GM18519 (cell line): ENCODE measurements around the gene RAI1.
"Not testable (repeated sequence)": the region's sequence is repeated elsewhere in the genome, so short reads cannot be mapped to it uniquely, and the experiment has no call there.

Experiments used
- ATAC-seq: cut with Tn5 transposase; IDR thresholded peaks from one replicate; pipeline ENCODE4 v1.9.1; 2021; ENCODE audit warnings: mild to moderate bottlenecking, moderate library complexity; ENCODE audit not compliant: unreplicated experiment, low FRiP score

RAI1 gene

GRCh38 chr17:17664064-17664452, 17.2 kb upstream of the RAI1 start:
- ATAC-seq, result no peak

- ATAC-seq, result no peak
Observed at GRCh38 chr17:17665255-17665654, 16.0 kb upstream of the RAI1 start.

DNA sequence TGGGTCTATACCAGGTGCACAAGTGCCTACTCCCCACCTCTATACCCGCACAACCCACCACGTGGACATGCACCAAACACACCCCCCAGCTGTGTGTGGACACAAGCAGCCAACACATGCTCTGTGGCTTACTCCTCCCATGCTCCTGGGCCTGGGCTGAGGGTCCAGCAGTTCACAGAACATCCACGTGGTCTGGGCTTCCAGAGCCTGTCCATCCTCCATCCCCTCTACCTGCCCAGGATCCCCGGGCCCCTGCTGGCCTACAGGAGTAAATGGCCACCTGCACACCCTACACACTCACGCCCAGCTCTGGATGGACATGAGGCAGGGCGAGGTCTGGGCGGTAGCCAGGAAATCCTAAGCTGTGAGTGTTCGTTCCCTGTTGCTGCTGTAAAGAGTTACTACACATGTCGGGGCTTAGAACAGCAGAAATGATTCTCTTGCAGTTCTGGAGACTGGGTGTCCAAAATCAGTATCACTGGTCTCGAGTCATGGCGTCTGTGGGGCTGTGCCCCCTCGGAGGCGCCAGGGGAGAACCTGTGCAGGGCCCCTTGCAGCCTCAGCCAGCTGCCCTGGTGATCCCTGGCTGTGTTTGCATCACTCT, 15.0 kb upstream of the RAI1 start:
- ATAC-seq, result no peak

DNA sequence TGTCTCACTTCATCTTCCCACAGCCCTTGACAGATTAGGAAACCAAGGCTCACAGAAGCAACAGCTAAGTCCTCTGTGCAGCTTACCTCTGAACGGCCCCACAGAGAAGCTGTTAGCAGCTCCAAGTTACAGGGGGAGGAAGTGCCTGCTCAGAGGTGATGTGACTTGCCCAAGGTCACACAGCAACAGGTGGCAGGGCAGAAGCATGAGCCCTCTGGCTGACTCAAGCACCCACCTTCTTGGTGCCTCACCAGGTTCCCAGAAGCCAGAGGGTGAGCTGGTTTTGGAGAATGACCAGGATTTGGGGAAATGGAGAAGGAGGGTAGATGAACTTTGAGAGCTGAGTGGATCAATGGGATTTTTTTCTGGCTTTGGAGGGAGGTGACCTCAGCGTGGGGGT, 14.0 kb upstream of the RAI1 start:
- no peak for ATAC-seq

DNA sequence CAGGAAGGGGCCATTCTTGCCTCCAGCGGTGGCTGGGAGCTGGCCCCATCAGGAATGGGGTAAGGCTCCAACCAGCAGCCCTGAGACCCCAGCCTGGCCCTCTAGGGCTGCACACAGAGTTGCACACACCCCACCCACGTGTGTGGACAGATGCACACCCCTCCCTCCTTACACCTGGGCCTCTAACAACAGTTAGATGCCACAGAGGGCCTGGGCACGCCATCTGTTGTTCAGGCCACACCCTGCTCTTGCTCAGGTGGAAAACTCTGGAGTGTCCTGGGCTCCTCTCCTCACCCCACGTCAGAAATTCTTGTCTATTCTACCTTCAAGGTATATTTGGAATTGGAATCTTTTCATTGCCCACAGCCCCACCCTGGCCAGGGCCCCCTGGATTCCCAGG, 13.3 kb upstream of the RAI1 start:
- no peak for ATAC-seq

DNA sequence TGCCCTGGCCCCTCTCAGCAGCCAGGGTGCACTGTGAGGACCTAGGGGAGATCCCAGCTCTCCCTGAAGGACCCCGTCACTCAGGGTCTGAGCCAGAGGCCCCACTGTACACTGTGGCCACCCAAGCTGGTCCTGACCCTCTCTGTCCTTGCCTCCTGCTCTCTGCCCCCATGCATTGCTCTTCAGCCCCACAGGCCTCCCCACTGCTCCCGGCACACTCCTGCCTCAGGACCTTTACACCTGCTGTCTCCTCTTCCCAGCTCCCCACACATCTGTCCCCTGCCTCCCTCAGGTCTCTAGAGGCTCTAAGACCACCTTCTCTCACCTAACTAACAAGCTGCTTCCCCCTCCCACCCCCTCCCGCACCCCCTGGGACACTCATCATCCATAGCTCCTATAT, 12.9 kb upstream of the RAI1 start:
- ATAC-seq, result no peak

- ATAC-seq, result no peak
Observed at GRCh38 chr17:17668775-17669579, 12.3 kb upstream of the RAI1 start.

- ATAC-seq, result no peak
Observed at GRCh38 chr17:17669580-17670235, 11.6 kb upstream of the RAI1 start.

GRCh38 chr17:17670701-17671305, 10.5 kb upstream of the RAI1 start:
- ATAC-seq, result no peak

DNA sequence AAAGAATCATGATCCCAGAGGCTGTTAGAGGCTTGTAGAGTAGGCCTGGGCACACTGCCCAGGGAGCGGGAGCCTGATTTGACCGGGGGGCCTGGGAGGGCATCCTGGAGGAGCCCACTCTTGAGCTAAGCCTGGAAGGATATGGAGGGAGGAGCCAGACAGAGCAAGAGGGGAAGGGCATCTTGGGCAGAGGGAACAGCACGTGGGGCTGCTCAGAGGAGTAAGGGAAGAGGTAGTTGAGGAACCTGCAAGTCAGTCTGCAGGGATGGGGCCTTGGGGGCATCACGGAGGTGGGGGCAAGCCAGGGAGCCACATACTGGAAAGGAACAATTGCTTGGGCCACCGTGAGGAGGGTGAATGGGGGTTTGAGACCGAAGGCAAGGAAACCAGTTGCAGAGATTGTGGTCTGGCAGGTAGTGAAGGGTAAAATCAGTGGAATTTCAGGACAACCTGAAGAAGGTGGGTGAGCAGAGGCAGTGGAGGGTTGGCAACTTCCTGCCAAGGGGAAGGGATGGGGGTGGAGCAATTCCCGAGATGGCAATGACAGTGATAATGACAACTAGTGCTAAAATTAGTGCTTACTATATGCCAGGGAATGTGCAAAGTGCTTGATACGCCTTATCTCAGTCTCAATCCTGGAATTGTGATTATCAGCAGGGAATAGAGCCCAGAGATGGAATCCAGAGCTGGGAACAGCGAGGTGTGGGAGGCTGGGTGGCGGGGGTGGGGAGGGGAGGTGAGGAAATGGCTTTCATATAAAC, 9.7 kb upstream of the RAI1 start:
- ATAC-seq, result no peak

- no peak for ATAC-seq
Observed at GRCh38 chr17:17672453-17673368, 8.5 kb upstream of the RAI1 start.

DNA sequence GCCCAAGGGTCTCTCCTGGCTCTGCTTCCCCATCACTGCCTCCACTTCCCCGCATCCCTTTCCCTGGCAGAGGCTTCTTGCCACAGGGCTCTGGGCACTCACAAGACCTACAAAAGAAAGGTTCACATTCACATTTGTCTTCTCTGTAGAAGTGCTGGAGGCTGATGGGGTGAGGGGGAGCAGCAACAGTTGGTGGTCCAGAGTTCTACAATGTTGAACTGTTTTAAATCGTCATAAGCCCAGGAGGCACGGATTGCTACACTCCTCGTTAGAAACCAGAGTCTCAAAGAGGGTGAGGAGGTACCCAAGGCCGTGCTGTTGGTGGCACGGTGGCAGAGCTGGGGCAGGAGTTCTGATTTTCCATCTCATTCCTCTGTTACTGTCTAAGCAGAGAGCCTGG, 5.8 kb upstream of the RAI1 start:
- ATAC-seq, result no peak

DNA sequence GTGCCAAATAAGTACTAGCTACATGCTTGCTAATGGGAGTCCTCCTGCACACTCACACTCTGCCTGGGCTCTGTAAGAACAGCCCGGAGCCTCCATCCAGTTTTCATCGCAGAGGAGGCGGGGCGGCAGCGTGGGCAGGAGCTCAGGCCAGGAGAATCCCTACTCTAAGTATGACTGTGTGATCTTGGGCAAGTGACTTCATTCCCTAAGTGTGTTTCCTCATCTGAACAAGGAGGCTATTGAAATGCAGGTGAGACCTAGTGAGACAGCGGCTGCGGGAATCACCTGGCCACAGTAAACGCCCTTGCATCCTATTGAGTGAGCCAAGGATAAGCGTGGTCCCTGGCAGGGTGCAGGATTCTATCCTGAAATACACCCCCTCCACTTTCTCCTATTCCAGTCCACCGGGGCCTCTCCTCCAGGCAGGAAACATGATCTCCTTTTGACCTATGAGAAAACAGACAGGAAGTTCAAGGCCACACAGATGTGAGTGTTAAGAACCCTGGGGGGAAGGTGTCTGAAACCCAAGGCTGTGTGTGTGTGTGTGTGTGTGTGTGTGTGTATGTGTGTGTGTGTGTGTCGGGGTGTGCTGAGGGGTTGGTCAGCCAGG, 5.2 kb upstream of the RAI1 start:
- ATAC-seq, result no peak

- no peak for ATAC-seq
Observed at GRCh38 chr17:17676752-17677151, 4.5 kb upstream of the RAI1 start.

DNA sequence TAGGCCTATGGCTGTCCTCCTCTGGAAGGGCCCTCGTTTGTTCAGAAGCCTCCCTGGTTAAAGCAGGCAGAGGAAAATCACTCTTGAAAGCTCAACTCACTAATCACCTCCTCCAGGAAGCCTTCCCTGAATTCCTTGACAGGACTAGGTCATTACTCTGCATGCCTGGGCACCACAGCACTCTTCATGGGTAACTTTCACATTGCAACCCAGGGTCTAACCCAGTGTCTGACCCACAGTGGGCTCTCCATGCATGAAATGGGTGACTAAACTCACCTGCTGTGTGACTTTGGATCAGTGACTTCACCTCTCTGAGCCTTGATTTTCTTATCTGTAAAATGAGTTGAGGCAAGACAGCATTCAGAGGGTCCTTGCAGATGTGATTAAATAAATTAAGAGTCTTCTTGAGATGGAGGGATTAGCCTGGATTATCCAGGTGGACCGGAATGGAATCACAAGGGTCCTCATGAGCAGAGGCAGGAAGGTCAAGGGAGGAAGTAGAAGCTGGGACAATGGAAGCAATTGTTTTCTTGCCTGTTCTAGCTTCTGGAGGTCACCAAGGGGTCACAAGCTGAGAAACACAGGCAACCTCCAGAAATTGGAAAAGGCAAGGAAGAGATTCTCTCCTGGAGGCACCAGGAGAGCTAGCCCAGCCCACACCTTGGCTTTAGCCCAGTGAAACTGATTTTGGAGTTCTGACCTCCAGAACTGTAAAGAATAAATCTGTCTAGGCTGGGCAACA, 3.8 kb upstream of the RAI1 start:
- no peak for ATAC-seq

DNA sequence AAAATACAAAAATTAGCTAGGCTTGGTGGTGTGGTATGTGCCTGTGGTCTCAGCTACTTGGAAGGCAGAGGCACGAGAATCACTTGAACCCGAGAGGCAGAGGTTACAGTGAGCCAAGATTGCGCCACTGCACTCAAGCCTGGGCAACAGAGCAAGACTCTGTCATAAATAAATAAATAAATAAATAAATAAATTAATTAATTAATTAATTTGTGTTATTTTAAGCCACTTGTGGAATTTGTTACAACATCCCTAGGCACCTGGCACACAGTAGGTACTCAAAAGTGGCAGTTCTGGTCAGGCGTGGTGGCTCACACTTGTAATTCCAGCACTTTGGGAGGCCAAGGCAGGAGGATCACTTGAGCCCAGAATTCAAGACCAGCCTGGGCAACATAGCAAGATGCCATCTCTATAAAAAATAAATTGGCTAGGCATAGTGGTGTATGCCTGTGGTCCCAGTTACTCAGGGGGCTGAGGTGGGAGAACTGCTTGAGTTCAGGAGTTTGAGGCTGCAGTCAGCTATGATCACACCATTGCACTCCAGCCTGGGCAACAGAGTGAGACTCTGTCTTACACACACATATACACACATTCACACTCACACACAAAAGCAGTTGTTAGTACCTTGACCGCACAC, 3.1 kb upstream of the RAI1 start:
- ATAC-seq, result not testable (repeated sequence)

GRCh38 chr17:17679243-17679642, 2.0 kb upstream of the RAI1 start:
- no peak for ATAC-seq

DNA sequence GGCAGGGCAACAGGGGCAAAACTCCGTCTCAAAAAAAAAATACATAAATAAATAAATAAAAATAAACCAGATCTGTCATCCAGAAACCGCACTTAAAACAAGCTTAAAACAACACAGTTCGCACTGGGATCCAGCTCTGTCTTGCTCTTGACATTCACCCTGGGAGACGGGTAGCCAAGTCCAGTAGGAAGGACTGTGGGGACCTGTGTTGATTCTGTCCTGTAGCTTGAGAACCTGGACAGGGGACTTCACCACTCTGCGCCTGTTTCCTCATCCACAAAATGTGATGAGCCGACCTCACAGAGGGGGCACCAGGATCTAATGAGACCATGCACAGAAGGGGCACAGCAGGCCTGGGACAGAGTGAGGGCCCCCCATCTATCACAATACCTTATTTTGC, 1.5 kb upstream of the RAI1 start:
- ATAC-seq, result no peak
